DND-41 (cell line): ENCODE data around the gene SRPK2.

Experiments used
- ATAC-seq: fragments of 200-7000 bp; cut with Tn5 transposase; 3 replicates; pipeline ENCODE4 v1.9.1; 2021; ENCODE audit warnings: low read depth; ENCODE audit not compliant: insufficient read depth
- DNase-seq: peaks from one replicate; pipeline ENCODE4 v3.0.0-alpha.2; 2020
- H2AFZ ChIP-seq: 2 replicates; pipeline ENCODE4 v1.6.0; 2012; ENCODE audit warnings: low read depth, low read length
- H3K27ac ChIP-seq: 2 replicates; pipeline ENCODE4 v1.5.1; 2012; ENCODE audit warnings: low read length, inconsistent platforms
- H3K27me3 ChIP-seq: fragments of 200-600 bp; sonication (generic); 2 replicates; pipeline ENCODE4 v1.6.0; 2012; ENCODE audit warnings: low read length, mild to moderate bottlenecking, inconsistent platforms; ENCODE audit not compliant: insufficient read depth, poor library complexity
- H3K36me3 ChIP-seq: 2 replicates; pipeline ENCODE4 v1.5.1; 2012; ENCODE audit warnings: low read length, inconsistent platforms; ENCODE audit not compliant: insufficient read depth
- H3K4me1 ChIP-seq: 2 replicates; pipeline ENCODE4 v1.5.1; 2012; ENCODE audit warnings: mild to moderate bottlenecking, low read length; ENCODE audit not compliant: insufficient read depth
- H3K4me2 ChIP-seq: 2 replicates; pipeline ENCODE4 v1.6.0; 2012; ENCODE audit warnings: mild to moderate bottlenecking, moderate library complexity, low read length, inconsistent platforms; ENCODE audit not compliant: insufficient read depth
- H3K4me3 ChIP-seq, 2 experiments: fragments of 200-600 bp in 1 of 2; shearing (Covaris generic) in 1 of 2; 2 replicates each; pipeline ENCODE4 v1.5.1; 2012 to 2016; ENCODE audit warnings: inconsistent platforms in 2 of 2, low read length in 2 of 2, mild to moderate bottlenecking in 2 of 2, low read depth in 1 of 2, moderate library complexity in 1 of 2
- H3K79me2 ChIP-seq: 2 replicates; pipeline ENCODE4 v1.6.0; 2012; ENCODE audit warnings: low read length, inconsistent platforms; ENCODE audit not compliant: insufficient read depth
- H3K9ac ChIP-seq: 2 replicates; pipeline ENCODE4 v1.6.0; 2012; ENCODE audit warnings: low read depth, mild to moderate bottlenecking, inconsistent platforms, low read length, moderate library complexity
- H3K9me3 ChIP-seq: 2 replicates; pipeline ENCODE4 v1.5.1; 2012; ENCODE audit warnings: low read length, moderate library complexity, mild to moderate bottlenecking, inconsistent platforms; ENCODE audit not compliant: insufficient read depth, severe bottlenecking
- H4K20me1 ChIP-seq: 2 replicates; pipeline ENCODE4 v1.6.0; 2012; ENCODE audit warnings: low read length; ENCODE audit not compliant: insufficient read depth
- EZH2 ChIP-seq: IDR thresholded peaks from 3 replicates; pipeline ENCODE4 v1.6.1; 2012; ENCODE audit warnings: borderline replicate concordance, low read depth, mild to moderate bottlenecking, moderate library complexity, low read length, inconsistent platforms; ENCODE audit not compliant: severe bottlenecking
- TF ChIP-seq, protein P1 (sequence below): IDR thresholded peaks from 2 replicates; pipeline ENCODE4 v1.5.1; 2012; ENCODE audit warnings: borderline replicate concordance, low read length, moderate library complexity, mild to moderate bottlenecking; ENCODE audit not compliant: poor library complexity, severe bottlenecking; ENCODE audit errors: extremely low read depth

SRPK2 gene

DNA sequence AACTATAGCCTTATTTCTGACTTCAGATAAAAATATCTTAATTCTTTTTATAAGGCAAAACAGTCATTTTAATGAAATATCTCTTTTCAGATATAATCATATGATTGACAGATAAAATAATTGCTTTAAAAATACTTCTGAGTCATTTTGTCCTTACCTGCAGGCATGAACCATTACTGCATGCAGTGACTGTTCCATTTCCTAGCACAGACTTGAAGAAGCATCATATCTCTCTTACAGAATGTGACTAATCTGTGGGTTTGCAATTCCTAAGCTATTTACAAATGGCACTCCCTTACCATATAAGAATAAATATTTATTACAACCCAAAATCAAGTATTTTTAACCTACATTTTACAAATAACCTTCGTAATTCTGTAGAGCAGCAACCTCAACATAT, 120.7 kb downstream of the SRPK2 start:
- no peak for DNase-seq

DNA sequence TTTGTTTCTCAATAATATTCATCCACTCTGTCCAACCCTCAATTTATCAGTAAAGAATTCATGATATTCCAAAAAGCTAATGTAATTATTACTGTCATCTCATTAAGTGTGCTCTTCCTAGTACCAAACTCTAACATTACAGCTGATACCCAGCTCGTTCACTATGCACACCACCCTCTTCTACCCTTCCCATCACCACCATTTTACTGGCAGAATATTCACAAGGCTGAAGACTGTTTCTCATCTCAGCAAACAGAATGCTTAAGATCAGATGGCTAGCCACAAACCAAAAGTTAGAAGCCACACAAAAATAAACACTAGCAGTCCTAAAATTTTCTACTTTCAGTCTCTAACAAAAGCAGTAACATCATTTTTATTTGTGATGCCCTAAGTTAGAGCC, 121.5 kb downstream of the SRPK2 start:
- peak; percentile 50 for DNase-seq
- Histone ChIP-seq H3K4me3 (peak overlapping the region; percentile 60 to 70), H3K36me3 (peaks cover 32% of the 10 kb centered on the region), H3K9me3 (no peaks in the 10 kb centered on the region), H3K4me2 (peak overlapping the region; percentile 63), H3K9ac (peak overlapping the region; percentile 56), H3K79me2 (peaks cover 100% of the 10 kb centered on the region), H4K20me1 (peaks cover 11% of the 10 kb centered on the region; the same call in 1 of the 2 replicates), H3K27ac (peak overlapping the region; percentile 71), H3K27me3 (no peaks in the 10 kb centered on the region), H3K4me1 (peaks cover 65% of the 10 kb centered on the region), H2AFZ (no peak overlapping the region)
- no peak for TF ChIP-seq EZH2
- TF ChIP-seq, protein P1, sequence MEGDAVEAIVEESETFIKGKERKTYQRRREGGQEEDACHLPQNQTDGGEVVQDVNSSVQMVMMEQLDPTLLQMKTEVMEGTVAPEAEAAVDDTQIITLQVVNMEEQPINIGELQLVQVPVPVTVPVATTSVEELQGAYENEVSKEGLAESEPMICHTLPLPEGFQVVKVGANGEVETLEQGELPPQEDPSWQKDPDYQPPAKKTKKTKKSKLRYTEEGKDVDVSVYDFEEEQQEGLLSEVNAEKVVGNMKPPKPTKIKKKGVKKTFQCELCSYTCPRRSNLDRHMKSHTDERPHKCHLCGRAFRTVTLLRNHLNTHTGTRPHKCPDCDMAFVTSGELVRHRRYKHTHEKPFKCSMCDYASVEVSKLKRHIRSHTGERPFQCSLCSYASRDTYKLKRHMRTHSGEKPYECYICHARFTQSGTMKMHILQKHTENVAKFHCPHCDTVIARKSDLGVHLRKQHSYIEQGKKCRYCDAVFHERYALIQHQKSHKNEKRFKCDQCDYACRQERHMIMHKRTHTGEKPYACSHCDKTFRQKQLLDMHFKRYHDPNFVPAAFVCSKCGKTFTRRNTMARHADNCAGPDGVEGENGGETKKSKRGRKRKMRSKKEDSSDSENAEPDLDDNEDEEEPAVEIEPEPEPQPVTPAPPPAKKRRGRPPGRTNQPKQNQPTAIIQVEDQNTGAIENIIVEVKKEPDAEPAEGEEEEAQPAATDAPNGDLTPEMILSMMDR = no peak
- peak; percentile 71 for ATAC-seq

More for the DNA sequence above, 120.7 kb downstream of the SRPK2 start:
- Histone ChIP-seq H3K79me2 (peaks cover 98% of the 10 kb centered on the region), H3K4me3 (peak overlapping the region; percentile 60 to 70), H3K9ac (peak overlapping the region; percentile 56), H3K27me3 (no peaks in the 10 kb centered on the region), H4K20me1 (peaks cover 11% of the 10 kb centered on the region; the same call in 1 of the 2 replicates), H3K27ac (peak overlapping the region; percentile 71), H3K4me2 (peak overlapping the region; percentile 63), H3K9me3 (no peaks in the 10 kb centered on the region), H3K36me3 (peaks cover 24% of the 10 kb centered on the region), H3K4me1 (peaks cover 63% of the 10 kb centered on the region), H2AFZ (no peak overlapping the region)
- ATAC-seq = peak; percentile 50
- TF ChIP-seq, protein P1 = no peak
- TF ChIP-seq EZH2 = no peak

DNA sequence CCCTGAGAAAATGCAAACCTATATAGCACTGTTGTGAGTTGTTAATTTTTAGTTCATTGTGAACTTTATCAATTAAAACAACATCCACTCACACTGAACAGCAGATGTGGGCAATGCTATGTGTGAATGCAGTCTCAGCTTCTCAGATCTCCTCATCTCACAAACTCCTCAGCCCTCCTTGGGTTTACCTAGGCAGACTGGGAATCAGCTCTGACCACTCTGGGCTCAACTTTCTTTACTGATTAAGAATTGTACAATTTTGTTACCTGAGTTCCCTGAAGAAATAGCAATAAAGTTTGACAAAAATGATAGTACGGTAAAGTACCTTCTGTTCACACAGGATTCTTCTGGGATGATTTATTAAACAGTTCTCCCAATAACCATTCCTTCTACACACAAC, 124.0 kb downstream of the SRPK2 start:
- Histone ChIP-seq H3K4me1 (peaks cover 51% of the 10 kb centered on the region), H3K79me2 (peaks cover 97% of the 10 kb centered on the region), H4K20me1 (peaks cover 15% of the 10 kb centered on the region; the same call in 1 of the 2 replicates), H2AFZ (no peak overlapping the region), H3K9me3 (peaks cover 8% of the 10 kb centered on the region), H3K9ac (peak overlapping the region; percentile 56), H3K4me2 (peak overlapping the region; percentile 63), H3K27ac (peak overlapping the region; percentile 71), H3K4me3 (peak overlapping the region; percentile 60 to 70), H3K36me3 (peaks cover 42% of the 10 kb centered on the region), H3K27me3 (no peaks in the 10 kb centered on the region)
- ATAC-seq (no peak), DNase-seq (no peak)
- TF ChIP-seq, protein P1 = no peak
- no peak for TF ChIP-seq EZH2
